NCI-H748 treated with DMSO at 0.1 percent for 48 hours (cell line): ENCODE results near the gene TXNRD2.

ENCODE experiments used
- DNase-seq: peaks from one replicate; lab custom pipeline; 2025; lab: John Stamatoyannopoulos, UW

TXNRD2 gene

DNA sequence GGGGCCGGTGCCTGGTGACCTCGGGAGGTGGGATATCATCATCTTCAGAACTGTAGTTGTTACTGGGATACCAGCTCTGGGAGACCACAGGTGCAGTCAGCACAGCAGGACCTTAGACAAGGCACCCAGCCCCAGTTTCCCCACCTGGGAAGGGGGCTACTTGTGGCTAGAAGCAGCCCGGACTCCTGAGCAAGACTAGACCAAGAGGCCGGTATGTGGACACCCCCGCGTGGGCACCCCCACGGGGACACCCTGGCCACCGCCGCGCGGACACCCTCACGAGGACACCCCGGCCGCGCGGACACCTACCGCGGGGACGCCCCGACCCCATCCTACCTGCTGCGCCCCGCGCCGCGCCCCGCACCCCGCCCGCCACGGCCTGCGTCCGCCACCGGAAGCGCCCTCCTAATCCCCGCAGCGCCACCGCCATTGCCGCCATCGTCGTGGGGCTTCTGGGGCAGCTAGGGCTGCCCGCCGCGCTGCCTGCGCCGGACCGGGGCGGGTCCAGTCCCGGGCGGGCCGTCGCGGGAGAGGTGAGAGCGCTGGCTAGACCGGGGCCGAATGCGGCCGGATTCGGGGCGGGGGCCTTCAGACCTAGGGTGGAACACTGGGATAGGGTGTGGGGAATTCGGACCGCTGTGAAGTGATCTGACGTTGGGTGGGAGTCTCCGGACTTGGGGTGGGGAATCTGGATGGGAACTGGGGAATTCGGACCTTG is at the start of gene TXNRD2, which contains the start of gene COMT:
TXNRD2 (minus strand) TSS at position 454 of the 718 bp plus-strand sequence; CDS start at position 439, 15 bp downstream.
COMT (plus strand) TSS at position 408 of the 718 bp plus-strand sequence. CDS start 20,755 bp downstream, outside the sequence.
- no peak for DNase-seq

GRCh38 chr22:19991395-19991644 is 49.7 kb upstream of the TXNRD2 start:
- no peak for DNase-seq

- DNase-seq: no peak
Observed at GRCh38 chr22:19990609-19991394, 49.2 kb upstream of the TXNRD2 start.

- no peak for DNase-seq
Observed at GRCh38 chr22:19990188-19990587, 48.6 kb upstream of the TXNRD2 start.

GRCh38 chr22:19989725-19990067 is 48.1 kb upstream of the TXNRD2 start:
- DNase-seq: no peak

DNA sequence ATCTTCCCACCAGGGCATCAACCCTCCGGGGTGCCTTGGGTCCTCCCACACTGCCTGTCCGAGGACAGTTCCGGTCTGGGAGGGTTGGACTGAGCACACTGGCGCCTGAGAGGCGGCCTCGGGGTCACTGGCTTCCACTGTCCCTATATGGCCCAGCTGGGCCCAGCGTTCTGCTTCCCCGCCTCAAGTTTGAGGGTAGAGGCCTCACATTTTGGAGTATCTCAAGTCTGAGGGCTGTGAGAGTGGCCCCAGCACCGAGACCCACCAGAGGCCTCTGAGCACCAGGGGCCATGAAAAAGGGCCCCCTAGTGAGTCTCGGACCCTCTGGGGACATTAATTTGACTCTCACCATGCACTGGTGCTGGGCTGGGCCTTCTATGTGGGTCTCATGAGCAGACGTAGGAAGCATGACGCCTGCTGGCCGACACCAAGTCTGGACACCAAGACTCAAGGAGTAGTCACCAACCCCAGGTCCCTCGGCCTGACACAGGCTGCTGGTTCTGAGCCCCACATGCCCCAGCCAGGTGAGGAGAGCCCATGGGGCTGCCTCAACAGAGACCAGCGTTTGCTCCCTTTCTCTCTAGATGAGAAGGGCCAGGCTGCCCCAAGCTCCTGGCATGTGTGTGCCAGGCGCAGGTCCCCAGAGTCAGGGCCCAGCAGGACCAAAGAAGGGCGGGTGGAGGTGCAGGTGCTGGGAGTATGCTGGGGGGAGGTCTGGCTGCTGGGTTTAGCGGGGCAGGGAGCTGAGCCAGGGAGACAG is 47.5 kb upstream of the TXNRD2 start:
- no peak for DNase-seq

DNA sequence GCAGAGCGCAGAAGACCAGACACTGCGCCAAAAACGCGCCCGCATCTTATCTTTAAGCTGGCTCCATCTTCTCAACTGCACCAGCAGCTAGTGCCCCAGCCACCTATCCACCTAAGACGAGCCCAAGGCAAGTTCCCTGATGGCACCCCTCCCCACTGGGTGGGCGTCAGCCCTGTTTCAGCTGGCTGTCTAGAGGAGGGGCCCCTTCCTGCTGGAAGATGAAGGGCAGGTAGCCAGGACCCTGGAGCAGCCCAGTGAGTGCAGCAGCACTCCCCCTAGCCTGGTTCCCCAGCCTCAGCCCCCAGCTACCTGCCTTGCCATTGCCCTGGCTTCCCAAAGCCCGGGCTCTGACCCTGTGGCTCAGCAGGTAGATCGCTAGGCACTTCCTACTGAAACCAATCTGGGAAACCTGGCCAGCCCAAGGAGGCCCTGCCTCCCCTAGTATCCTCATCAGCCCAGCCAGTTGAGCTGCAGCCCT is 46.8 kb upstream of the TXNRD2 start:
- no peak for DNase-seq

DNA sequence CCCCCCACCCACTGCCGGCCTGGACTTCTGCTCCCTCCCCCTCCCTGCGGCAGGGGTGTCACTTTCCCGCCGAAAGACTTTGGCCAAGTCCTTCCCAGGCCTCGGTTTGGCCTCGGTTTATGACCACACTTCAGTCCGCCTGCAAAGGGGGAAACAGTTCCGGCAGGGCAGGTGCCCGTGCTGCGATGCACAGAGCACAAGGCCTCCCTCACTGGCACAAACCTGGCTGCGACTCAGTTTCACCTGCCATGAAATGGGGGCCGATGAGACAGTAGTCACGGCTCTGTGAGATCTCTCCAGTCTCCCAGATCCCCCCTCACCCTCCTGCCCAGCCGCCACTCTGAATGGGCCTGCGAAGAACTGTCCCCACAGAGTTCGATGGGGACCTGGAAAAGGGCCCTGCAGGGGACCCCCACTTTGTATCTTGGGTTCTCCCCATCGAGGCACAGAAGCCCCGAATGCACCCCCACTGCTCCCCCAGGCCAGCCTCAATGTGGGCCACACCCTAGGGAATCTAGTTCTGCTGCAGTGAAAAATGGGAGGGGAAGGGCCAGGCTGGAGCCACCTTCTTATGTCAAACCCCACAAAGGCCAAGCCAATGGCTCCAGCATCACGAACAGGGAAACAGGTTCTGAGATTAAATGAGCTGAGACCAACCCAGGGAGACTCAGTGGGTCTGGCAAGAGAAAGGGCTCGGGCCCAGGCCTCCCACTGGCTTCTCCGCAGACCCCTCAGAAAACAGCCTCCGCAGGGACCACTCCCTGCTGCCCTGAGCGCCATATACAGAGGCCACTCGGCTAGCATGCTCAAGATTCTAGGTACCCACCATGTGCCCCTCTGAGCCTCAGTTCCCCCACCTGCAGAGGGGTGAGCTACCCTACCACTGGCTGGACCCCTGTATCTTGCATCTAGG is 46.0 kb upstream of the TXNRD2 start:
- no peak for DNase-seq

DNA sequence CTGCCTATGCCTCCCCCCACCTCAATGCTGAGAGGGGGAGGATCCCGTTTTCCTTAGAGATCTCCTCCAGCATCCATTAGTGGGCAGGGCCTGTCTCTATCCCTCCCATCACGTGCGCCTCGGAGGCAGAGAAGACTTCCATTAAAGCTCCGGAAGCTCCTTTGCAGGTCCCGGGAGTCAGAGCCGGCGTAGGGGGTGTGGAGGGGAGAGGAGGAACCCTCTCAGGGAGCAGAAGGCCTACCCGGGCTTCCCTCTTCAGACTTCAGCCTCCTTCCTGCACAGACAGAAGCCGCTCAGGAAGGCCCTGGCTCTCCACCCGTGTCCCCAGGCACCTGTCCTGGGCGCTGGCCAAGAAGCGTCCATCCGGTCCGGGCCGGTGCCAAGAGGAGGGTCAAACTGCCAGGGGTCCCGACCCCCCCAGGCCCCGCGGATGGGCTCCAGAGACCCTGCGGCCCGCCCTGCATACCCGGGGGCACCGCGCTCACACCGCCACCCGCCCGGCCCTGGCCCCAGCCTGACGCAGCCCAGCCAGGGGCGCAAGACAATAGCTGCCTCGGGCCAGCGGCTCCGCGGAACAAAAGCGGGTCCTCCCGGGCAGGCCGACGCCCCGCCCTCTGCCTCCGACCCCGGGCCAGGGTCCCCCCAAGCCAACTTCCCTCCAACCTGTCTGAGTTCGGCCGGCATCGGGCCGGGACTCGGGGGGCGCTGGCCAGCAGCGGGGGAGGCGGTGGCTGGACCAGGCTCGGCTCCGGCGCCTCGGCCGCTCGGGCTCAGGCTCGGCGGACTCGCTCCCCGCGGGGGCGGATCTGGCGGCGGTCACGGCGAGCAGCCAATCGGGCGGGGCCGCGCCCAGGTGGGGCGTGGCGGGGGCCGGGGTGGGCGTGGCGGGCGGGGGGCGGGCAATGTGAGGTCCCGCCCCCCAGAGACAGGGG is 45.1 kb upstream of the TXNRD2 start:
- DNase-seq: peak; percentile 14

- DNase-seq: no peak
Observed at GRCh38 chr22:19986011-19986409, 44.4 kb upstream of the TXNRD2 start.

DNA sequence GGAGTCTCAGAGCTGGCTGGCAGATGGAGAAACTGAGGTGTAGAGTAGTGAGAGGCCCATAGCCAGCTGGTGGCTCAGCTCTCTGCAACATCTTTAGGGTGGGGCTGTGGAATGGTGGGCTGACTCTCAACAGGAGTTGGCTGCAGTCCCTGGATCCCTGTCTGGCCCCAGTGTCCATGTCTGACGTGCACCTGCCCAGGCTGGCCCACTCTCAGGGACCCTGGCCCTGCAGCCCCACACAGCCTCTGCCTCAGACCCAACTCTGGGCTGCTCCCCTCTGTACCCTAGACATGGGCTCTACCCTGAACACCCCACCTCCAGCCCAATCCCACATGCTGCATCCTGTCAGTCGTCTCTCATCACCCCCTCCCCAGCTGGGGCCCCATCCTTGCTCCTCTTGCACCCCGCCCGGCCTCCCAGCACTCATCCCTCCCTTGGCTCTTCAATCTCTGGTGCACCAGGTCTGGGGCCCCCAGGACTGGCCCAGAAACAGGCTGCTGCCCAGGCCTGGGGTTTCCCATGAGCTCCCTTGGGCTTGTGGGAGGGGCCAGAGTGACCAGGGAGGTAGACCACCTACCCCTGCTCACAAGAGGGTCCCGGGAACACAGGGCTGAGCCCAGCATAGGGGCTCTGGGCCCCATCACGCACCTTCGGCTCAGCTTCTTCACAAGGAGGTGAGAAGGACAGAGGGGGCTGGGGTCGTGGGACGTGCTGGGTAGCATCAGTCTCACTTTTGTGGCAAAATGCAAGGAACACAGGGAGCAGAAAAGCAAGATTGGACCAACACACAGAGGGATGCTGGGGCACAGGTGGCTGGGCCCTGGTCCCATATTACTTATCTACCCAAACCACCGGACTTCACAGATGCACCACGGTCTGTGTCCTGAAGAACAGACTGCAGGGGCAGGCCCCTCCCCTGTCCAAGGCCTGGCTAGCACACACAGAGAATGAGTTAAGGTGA is 43.5 kb upstream of the TXNRD2 start:
- DNase-seq: no peak

- DNase-seq: no peak
Observed at GRCh38 chr22:19984201-19984753, 42.7 kb upstream of the TXNRD2 start.

DNA sequence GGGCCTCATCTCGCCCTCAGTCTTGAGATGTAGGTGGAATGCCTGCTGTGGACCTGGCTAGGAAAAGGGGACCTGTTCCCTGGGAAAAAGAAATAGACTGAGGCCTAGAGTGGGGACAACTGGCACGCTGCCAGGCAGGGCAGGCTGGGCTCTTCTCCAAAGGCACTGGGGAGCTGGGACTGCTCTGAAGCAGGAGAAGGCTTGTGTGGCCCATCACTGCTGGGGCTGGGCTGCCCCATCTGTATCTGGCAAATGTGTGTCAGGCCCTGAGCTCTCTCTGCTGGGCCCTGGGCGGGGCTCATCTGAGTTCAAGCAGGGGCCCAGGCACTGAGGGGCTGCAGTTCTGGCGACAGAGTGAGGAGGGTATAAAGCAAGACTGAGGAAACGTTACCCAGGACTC is 42.1 kb upstream of the TXNRD2 start:
- DNase-seq: no peak

DNA sequence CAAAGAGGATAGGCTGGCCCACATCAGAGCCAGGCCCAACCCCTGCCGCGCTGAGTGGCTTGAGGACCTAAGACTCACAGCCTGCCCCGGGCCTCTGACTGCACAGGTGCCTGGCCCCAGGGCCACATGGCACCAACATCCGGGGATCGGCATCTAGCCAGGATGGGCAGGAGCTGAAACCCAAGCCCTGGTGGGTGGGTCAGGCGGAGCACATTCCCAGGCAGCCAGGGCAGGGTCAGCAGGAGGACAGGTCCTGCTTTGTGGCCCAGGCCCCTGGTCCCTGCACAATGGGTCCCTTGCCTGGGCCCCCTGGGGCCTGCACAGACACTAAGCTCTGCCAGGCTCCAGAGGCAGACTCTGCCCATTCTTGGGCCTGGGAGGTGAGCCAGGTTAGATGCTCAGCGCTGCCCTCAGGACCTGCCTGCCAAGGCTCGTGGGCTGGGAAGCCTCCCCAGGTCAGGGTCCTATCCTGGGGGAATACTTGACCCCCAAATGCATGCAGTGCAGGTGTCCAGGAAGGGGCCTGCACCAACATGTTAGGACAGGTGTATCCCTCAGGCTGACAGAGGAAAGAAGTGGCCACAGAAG is 41.5 kb upstream of the TXNRD2 start:
- DNase-seq: no peak

DNA sequence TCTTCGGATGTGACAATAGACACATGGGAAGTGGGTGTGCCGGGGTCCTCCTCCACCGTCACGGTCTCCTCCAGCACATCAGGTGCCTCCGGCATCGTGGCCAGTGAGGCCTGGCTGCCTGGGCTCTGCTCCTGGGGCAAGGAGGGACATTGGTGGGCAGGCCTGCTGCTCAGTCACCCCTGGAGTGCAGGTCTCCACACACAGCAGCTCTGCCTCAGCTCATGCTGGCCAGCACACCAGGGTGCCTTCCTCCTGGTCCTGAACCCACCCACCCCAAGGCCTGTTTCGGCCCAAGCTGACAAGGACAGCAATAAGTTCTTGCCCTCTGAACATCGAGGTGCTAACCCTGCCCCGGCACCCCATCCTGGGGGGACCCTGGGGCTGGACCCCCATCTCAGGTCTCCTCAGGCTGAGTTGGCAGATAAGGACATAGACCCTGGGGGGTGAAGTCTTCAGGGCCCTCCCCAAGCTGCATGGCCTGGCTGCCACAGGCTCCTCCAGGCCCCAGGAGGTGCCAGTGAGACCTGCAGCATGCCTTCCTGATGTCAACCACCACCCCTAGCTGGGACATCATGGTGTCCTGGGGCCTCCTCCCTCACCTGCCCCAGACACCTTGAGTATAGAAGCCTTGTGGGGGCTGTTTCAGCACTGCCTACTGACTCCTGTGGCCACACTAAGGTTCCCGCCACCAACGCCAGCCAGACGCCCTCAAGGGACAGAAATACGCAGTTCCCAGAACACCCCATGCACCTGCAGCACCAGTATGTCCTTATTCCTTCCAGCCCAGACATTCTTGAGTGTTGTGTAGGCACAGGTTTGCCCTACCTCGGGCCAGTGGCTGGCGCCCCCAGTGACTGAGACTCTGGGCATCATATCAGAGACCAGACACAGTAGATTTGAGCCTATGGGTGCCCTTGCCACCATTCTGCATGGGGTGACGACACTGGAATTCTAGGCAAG is 40.6 kb upstream of the TXNRD2 start:
- no peak for DNase-seq

DNA sequence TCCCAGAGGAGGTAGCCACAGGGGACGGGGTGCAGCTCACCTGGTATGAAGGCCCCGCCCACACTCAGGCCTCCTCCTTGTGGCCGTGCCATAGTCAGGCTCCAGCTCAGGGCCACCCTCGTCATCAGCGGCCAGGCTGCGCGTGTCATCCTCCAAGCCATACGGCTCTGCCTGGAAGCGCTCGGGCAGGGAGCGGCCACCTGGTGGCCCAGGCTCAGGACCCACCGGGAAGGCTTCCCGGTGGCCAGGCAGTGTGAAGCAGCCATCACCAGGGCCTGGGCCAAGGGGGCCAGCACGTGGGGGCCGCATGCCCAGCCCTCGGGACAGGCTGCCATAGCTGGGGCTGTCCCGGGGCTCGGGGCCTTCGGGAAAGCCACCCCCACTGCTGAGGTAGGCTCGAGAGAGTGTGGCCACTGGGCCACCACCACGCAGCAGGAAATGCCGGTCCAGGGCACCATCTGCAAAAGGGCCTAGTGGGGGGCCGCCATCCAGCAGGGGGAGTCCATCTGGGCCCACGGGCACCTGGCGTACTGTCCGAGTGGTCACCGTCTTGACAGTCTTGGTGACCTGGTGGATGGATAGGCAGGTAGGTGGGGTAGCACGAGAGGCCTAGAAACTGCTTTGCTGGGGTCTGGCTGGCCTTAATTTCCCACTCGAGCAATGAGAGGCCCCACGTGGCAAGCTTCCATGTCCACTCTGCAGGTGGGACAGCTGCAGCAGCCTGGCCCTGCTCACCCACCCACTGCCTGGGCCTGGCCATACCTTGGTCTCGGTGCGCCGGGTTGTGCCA is 39.7 kb upstream of the TXNRD2 start:
- no peak for DNase-seq

GRCh38 chr22:19980766-19981165 is 39.1 kb upstream of the TXNRD2 start:
- no peak for DNase-seq
